GM23338 (cell line): Measurements from ENCODE around the gene SOD1. TPM values are rescaled to one million over a fixed set of nuclear protein-coding genes. Genes with fewer than 3 reads are reported as not detected.

Experiments used
- ATAC-seq: fragments of 200-7000 bp; cut with Tn5 transposase; 3 replicates; pipeline ENCODE4 v1.9.1; 2020
- DNase-seq: peaks from one replicate; pipeline ENCODE4 v3.0.0-alpha.2; 2015; ENCODE audit warnings: low spot score
- H2AFZ ChIP-seq: fragments of 200-600 bp; sonication (generic); 2 replicates; pipeline ENCODE4 v1.8.0; 2016; ENCODE audit warnings: antibody characterized with exemption, mild to moderate bottlenecking, moderate library complexity
- H3F3A ChIP-seq: fragments of 200-600 bp; sonication (generic); replicated peaks from 2 replicates; pipeline ENCODE4 v1.8.0; 2017; ENCODE audit warnings: antibody characterized with exemption, mixed run types, low read depth
- H3K27ac ChIP-seq: fragments of 200-600 bp; sonication (generic); 2 replicates; pipeline ENCODE4 v1.6.1; 2016; ENCODE audit warnings: low read depth
- H3K27me3 ChIP-seq: fragments of 200-600 bp; sonication (generic); 2 replicates; pipeline ENCODE4 v1.8.0; 2016; ENCODE audit warnings: mild to moderate bottlenecking, mixed run types, moderate library complexity; ENCODE audit not compliant: insufficient read depth
- H3K36me3 ChIP-seq: fragments of 200-600 bp; sonication (generic); 2 replicates; pipeline ENCODE4 v1.8.0; 2016; ENCODE audit warnings: mild to moderate bottlenecking; ENCODE audit not compliant: insufficient read depth
- H3K4me1 ChIP-seq: fragments of 200-600 bp; sonication (generic); 2 replicates; pipeline ENCODE4 v1.8.0; 2016; ENCODE audit warnings: mild to moderate bottlenecking, moderate library complexity; ENCODE audit not compliant: insufficient read depth
- H3K4me2 ChIP-seq: fragments of 200-600 bp; sonication (generic); 2 replicates; pipeline ENCODE4 v1.7.1; 2017; ENCODE audit warnings: mixed run types
- H3K4me3 ChIP-seq: fragments of 200-600 bp; sonication (generic); 2 replicates; pipeline ENCODE4 v1.6.1; 2016; ENCODE audit warnings: mixed run types
- H3K79me2 ChIP-seq: fragments of 200-600 bp; sonication (generic); replicated peaks from 2 replicates; pipeline ENCODE4 v1.8.0; 2017; ENCODE audit warnings: mild to moderate bottlenecking; ENCODE audit not compliant: insufficient read depth
- H3K9me2 ChIP-seq: fragments of 200-600 bp; sonication (generic); 2 replicates; pipeline ENCODE4 v1.8.0; 2017; ENCODE audit not compliant: insufficient read depth
- H4K20me1 ChIP-seq: fragments of 200-600 bp; sonication (generic); replicated peaks from 2 replicates; pipeline ENCODE4 v1.8.0; 2017; ENCODE audit warnings: mild to moderate bottlenecking; ENCODE audit not compliant: insufficient read depth
- H3K27ac Mint-ChIP-seq: 2 replicates; pipeline ENCODE4 v1.8.0; 2020; ENCODE audit warnings: inconsistent platforms, mild to moderate bottlenecking, moderate library complexity, mixed read lengths
- H3K27me3 Mint-ChIP-seq: 3 replicates; pipeline ENCODE4 v1.8.0; 2022; ENCODE audit warnings: low read depth, mild to moderate bottlenecking, moderate library complexity, mixed read lengths, inconsistent platforms; ENCODE audit not compliant: insufficient read depth, poor library complexity
- H3K36me3 Mint-ChIP-seq: 3 replicates; pipeline ENCODE4 v1.8.0; 2021; ENCODE audit warnings: low read depth, mild to moderate bottlenecking, inconsistent platforms, moderate library complexity, mixed read lengths
- H3K4me1 Mint-ChIP-seq: 3 replicates; pipeline ENCODE4 v1.8.0; 2020; ENCODE audit warnings: mild to moderate bottlenecking, inconsistent platforms, mixed read lengths
- H3K4me3 Mint-ChIP-seq: 3 replicates; pipeline ENCODE4 v1.8.0; 2021; ENCODE audit warnings: moderate library complexity, mild to moderate bottlenecking, inconsistent platforms, mixed read lengths
- H3K9me3 Mint-ChIP-seq: 3 replicates; pipeline ENCODE4 v1.8.0; 2020; ENCODE audit warnings: moderate library complexity, mild to moderate bottlenecking, inconsistent platforms, mixed read lengths
- CREB1 ChIP-seq: fragments of 250-450 bp; sonication (Bioruptor Pico); IDR thresholded peaks from 2 replicates; pipeline ENCODE4 v1.5.0; 2020; ENCODE audit warnings: low read depth, mild to moderate bottlenecking, moderate library complexity
- CTCF ChIP-seq, 2 experiments: fragments of 200-600 bp in 1 of 2; sonication (generic) in 1 of 2; conservative IDR thresholded peaks; 2 replicates each; pipeline versions ENCODE4 v1.5.1 to v1.6.1; 2016 to 2017; ENCODE audit warnings: antibody characterized with exemption in 2 of 2, low read depth in 2 of 2, mild to moderate bottlenecking in 2 of 2, moderate library complexity in 1 of 2
- ETS1 ChIP-seq: IDR thresholded peaks from 2 replicates; pipeline ENCODE4 v1.6.1; 2016; ENCODE audit warnings: antibody characterized with exemption
- EZH2 ChIP-seq: fragments of 200-600 bp; sonication (generic); IDR thresholded peaks from one replicate; pipeline ENCODE4 v1.8.0; 2017; ENCODE audit warnings: antibody characterized with exemption, mild to moderate bottlenecking, low read depth; ENCODE audit not compliant: unreplicated experiment
- EZH2phosphoT487 ChIP-seq: fragments of 200-600 bp; sonication (generic); IDR thresholded peaks from one replicate; pipeline ENCODE4 v1.8.1; 2018; ENCODE audit warnings: antibody characterized with exemption; ENCODE audit not compliant: unreplicated experiment
- NANOG ChIP-seq: IDR thresholded peaks from 2 replicates; pipeline ENCODE4 v1.6.1; 2016; ENCODE audit warnings: antibody characterized with exemption, borderline replicate concordance
- POLR2AphosphoS5 ChIP-seq: IDR thresholded peaks from 2 replicates; pipeline ENCODE4 v1.6.1; 2016; ENCODE audit warnings: antibody characterized with exemption, low read depth
- REST ChIP-seq: IDR thresholded peaks from one replicate; pipeline ENCODE4 v1.6.1; 2018; ENCODE audit warnings: antibody characterized with exemption; ENCODE audit not compliant: unreplicated experiment
- STAT1 ChIP-seq: IDR thresholded peaks from one replicate; pipeline ENCODE4 v1.6.1; 2016; ENCODE audit warnings: antibody characterized with exemption; ENCODE audit not compliant: unreplicated experiment
- ZNF331 ChIP-seq: fragments of 250-450 bp; sonication (Bioruptor Pico); IDR thresholded peaks from 2 replicates; pipeline ENCODE4 v1.5.0; 2020; ENCODE audit warnings: low read depth, mild to moderate bottlenecking, moderate library complexity
- ZNF462 ChIP-seq: fragments of 250-450 bp; sonication (Bioruptor Pico); IDR thresholded peaks from 2 replicates; pipeline ENCODE4 v1.5.0; 2020; ENCODE audit warnings: mild to moderate bottlenecking, moderate library complexity
- polyA plus RNA-seq: library from polyadenylated mRNA; unstranded; fragments of >200 nt; fragmentation: Nextera tagmentation; extraction: Ambion mirVana; gene quantifications from 2 replicates; pipeline ENCODE4 v1.2.1, GENCODE V29; 2016
- total RNA-seq: library from RNA; depleted of rRNA; stranded (reverse); fragments of >200 nt; shearing (Covaris generic); gene quantifications from 2 replicates; pipeline ENCODE4 v1.2.3, GENCODE V29; 2014

The SOD1 gene
- total and polyA plus RNA-seq, 2 experiments from 2014 or later = 123 to 454 TPM

GRCh38 chr21:31668651-31669491 lies 9.4 kb downstream of the SOD1 start:
- Mint-ChIP-seq H3K27me3 (peaks cover 4% of the 10 kb centered on the region), H3K4me1 (peaks cover 65% of the 10 kb centered on the region), H3K36me3 (peaks cover 50% of the 10 kb centered on the region), H3K9me3 (no peaks in the 10 kb centered on the region), H3K27ac (peak overlapping the region; percentile 28), H3K4me3 (no peak overlapping the region; the same call in 2 of the 3 replicates)
- H3K4me2 ChIP-seq = no peak overlapping the region
- H3K4me1 ChIP-seq = peaks cover 27% of the 10 kb centered on the region
- H3K4me3 ChIP-seq = no peak overlapping the region
- no peak for DNase-seq
- peaks cover 20% of the 10 kb centered on the region; the same call in 1 of the 2 replicates for H3K36me3 ChIP-seq
- no peaks in the 10 kb centered on the region for H3F3A ChIP-seq
- peak overlapping the region; percentile 13; the same call in 1 of the 2 replicates for H3K27ac ChIP-seq
- H3K9me2 ChIP-seq = no peaks in the 10 kb centered on the region
- peaks cover 12% of the 10 kb centered on the region; the same call in 1 of the 2 replicates for H4K20me1 ChIP-seq
- H3K27me3 ChIP-seq = no peaks in the 10 kb centered on the region
- TF ChIP-seq STAT1 = no peak
- TF ChIP-seq CTCF (conservative IDR thresholded peaks at IDR 0.05; ENCODE audit: low read depth in 2 of 2) = no peak
- no peak for TF ChIP-seq REST
- no peak for TF ChIP-seq EZH2phosphoT487
- no peak for TF ChIP-seq EZH2
- TF ChIP-seq NANOG = no peak
- TF ChIP-seq ZNF331 (CRISPR knock-in tag) = no peak
- no peak for TF ChIP-seq ETS1
- no peak for TF ChIP-seq ZNF462 (CRISPR knock-in tag)
- TF ChIP-seq CREB1 (CRISPR knock-in tag) = no peak
- TF ChIP-seq POLR2AphosphoS5 = no peak
- H3K79me2 ChIP-seq = peaks cover 23% of the 10 kb centered on the region
- H2AFZ ChIP-seq = no peak overlapping the region
- ATAC-seq = no peak
